Stimulated activated CD4-positive, alpha-beta T cell treated with anti-CD3 and anti-CD28 coated beads, Interleukin-15, amount 100 ng/mL, for 24 hours (primary cell): ENCODE measurements around the gene MYO6.

Experiments used
- DNase-seq: peaks from one replicate; pipeline ENCODE4 v3.0.0-alpha.2; 2020

MYO6 gene

DNA sequence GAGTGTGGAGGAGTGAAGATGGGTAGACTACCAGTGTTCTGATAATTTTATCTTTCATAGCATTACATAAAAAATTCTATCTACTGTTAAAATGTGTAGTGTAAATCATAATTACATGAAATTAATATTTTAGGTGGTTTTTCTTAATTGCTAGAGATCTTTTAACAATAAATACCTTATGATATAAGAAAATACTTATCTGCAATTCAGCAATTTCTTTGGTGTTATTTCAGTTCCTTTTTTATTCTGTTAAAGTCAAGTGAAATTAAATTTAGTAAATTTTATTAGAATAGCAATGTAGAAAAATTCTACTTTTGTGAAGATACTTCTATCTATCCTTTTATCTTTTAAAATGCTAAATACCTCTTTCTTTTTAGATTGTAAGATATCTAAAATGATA is 219.1 kb downstream of the MYO6 start:
- DNase-seq, result no peak
